GM23338 (cell line): ENCODE measurements around the gene UBAC2. TPM values are rescaled to one million over a fixed set of nuclear protein-coding genes. Genes with fewer than 3 reads are reported as not detected.
A peak's percentile ranks its signal among the peaks of the same experiment; 100 is the strongest.

Source experiments
- ATAC-seq: fragments of 200-7000 bp; cut with Tn5 transposase; 3 replicates; pipeline ENCODE4 v1.9.1; 2020
- DNase-seq: peaks from one replicate; pipeline ENCODE4 v3.0.0-alpha.2; 2015; ENCODE audit warnings: low spot score
- H2AFZ ChIP-seq: fragments of 200-600 bp; sonication (generic); 2 replicates; pipeline ENCODE4 v1.8.0; 2016; ENCODE audit warnings: antibody characterized with exemption, mild to moderate bottlenecking, moderate library complexity
- H3F3A ChIP-seq: fragments of 200-600 bp; sonication (generic); replicated peaks from 2 replicates; pipeline ENCODE4 v1.8.0; 2017; ENCODE audit warnings: antibody characterized with exemption, mixed run types, low read depth
- H3K27ac ChIP-seq: fragments of 200-600 bp; sonication (generic); 2 replicates; pipeline ENCODE4 v1.6.1; 2016; ENCODE audit warnings: low read depth
- H3K27me3 ChIP-seq: fragments of 200-600 bp; sonication (generic); 2 replicates; pipeline ENCODE4 v1.8.0; 2016; ENCODE audit warnings: mild to moderate bottlenecking, mixed run types, moderate library complexity; ENCODE audit not compliant: insufficient read depth
- H3K36me3 ChIP-seq: fragments of 200-600 bp; sonication (generic); 2 replicates; pipeline ENCODE4 v1.8.0; 2016; ENCODE audit warnings: mild to moderate bottlenecking; ENCODE audit not compliant: insufficient read depth
- H3K4me1 ChIP-seq: fragments of 200-600 bp; sonication (generic); 2 replicates; pipeline ENCODE4 v1.8.0; 2016; ENCODE audit warnings: mild to moderate bottlenecking, moderate library complexity; ENCODE audit not compliant: insufficient read depth
- H3K4me2 ChIP-seq: fragments of 200-600 bp; sonication (generic); 2 replicates; pipeline ENCODE4 v1.7.1; 2017; ENCODE audit warnings: mixed run types
- H3K4me3 ChIP-seq: fragments of 200-600 bp; sonication (generic); 2 replicates; pipeline ENCODE4 v1.6.1; 2016; ENCODE audit warnings: mixed run types
- H3K79me2 ChIP-seq: fragments of 200-600 bp; sonication (generic); replicated peaks from 2 replicates; pipeline ENCODE4 v1.8.0; 2017; ENCODE audit warnings: mild to moderate bottlenecking; ENCODE audit not compliant: insufficient read depth
- H3K9me2 ChIP-seq: fragments of 200-600 bp; sonication (generic); 2 replicates; pipeline ENCODE4 v1.8.0; 2017; ENCODE audit not compliant: insufficient read depth
- H4K20me1 ChIP-seq: fragments of 200-600 bp; sonication (generic); replicated peaks from 2 replicates; pipeline ENCODE4 v1.8.0; 2017; ENCODE audit warnings: mild to moderate bottlenecking; ENCODE audit not compliant: insufficient read depth
- H3K27ac Mint-ChIP-seq: 2 replicates; pipeline ENCODE4 v1.8.0; 2020; ENCODE audit warnings: inconsistent platforms, mild to moderate bottlenecking, moderate library complexity, mixed read lengths
- H3K27me3 Mint-ChIP-seq: 3 replicates; pipeline ENCODE4 v1.8.0; 2022; ENCODE audit warnings: low read depth, mild to moderate bottlenecking, moderate library complexity, mixed read lengths, inconsistent platforms; ENCODE audit not compliant: insufficient read depth, poor library complexity
- H3K36me3 Mint-ChIP-seq: 3 replicates; pipeline ENCODE4 v1.8.0; 2021; ENCODE audit warnings: low read depth, mild to moderate bottlenecking, inconsistent platforms, moderate library complexity, mixed read lengths
- H3K4me1 Mint-ChIP-seq: 3 replicates; pipeline ENCODE4 v1.8.0; 2020; ENCODE audit warnings: mild to moderate bottlenecking, inconsistent platforms, mixed read lengths
- H3K4me3 Mint-ChIP-seq: 3 replicates; pipeline ENCODE4 v1.8.0; 2021; ENCODE audit warnings: moderate library complexity, mild to moderate bottlenecking, inconsistent platforms, mixed read lengths
- H3K9me3 Mint-ChIP-seq: 3 replicates; pipeline ENCODE4 v1.8.0; 2020; ENCODE audit warnings: moderate library complexity, mild to moderate bottlenecking, inconsistent platforms, mixed read lengths
- CREB1 ChIP-seq: fragments of 250-450 bp; sonication (Bioruptor Pico); IDR thresholded peaks from 2 replicates; pipeline ENCODE4 v1.5.0; 2020; ENCODE audit warnings: low read depth, mild to moderate bottlenecking, moderate library complexity
- CTCF ChIP-seq, 2 experiments: fragments of 200-600 bp in 1 of 2; sonication (generic) in 1 of 2; conservative IDR thresholded peaks; 2 replicates each; pipeline versions ENCODE4 v1.5.1 to v1.6.1; 2016 to 2017; ENCODE audit warnings: antibody characterized with exemption in 2 of 2, low read depth in 2 of 2, mild to moderate bottlenecking in 2 of 2, moderate library complexity in 1 of 2
- EZH2phosphoT487 ChIP-seq: fragments of 200-600 bp; sonication (generic); IDR thresholded peaks from one replicate; pipeline ENCODE4 v1.8.1; 2018; ENCODE audit warnings: antibody characterized with exemption; ENCODE audit not compliant: unreplicated experiment
- NANOG ChIP-seq: IDR thresholded peaks from 2 replicates; pipeline ENCODE4 v1.6.1; 2016; ENCODE audit warnings: antibody characterized with exemption, borderline replicate concordance
- POLR2AphosphoS5 ChIP-seq: IDR thresholded peaks from 2 replicates; pipeline ENCODE4 v1.6.1; 2016; ENCODE audit warnings: antibody characterized with exemption, low read depth
- REST ChIP-seq: IDR thresholded peaks from one replicate; pipeline ENCODE4 v1.6.1; 2018; ENCODE audit warnings: antibody characterized with exemption; ENCODE audit not compliant: unreplicated experiment
- STAT1 ChIP-seq: IDR thresholded peaks from one replicate; pipeline ENCODE4 v1.6.1; 2016; ENCODE audit warnings: antibody characterized with exemption; ENCODE audit not compliant: unreplicated experiment
- ZNF331 ChIP-seq: fragments of 250-450 bp; sonication (Bioruptor Pico); IDR thresholded peaks from 2 replicates; pipeline ENCODE4 v1.5.0; 2020; ENCODE audit warnings: low read depth, mild to moderate bottlenecking, moderate library complexity
- polyA plus RNA-seq: library from polyadenylated mRNA; unstranded; fragments of >200 nt; fragmentation: Nextera tagmentation; extraction: Ambion mirVana; gene quantifications from 2 replicates; pipeline ENCODE4 v1.2.1, GENCODE V29; 2016
- total RNA-seq: library from RNA; depleted of rRNA; stranded (reverse); fragments of >200 nt; shearing (Covaris generic); gene quantifications from 2 replicates; pipeline ENCODE4 v1.2.3, GENCODE V29; 2014

Gene UBAC2
- total and polyA plus RNA-seq, 2 experiments from 2014 or later = 37.9 to 76.9 TPM

- no peaks in the 10 kb centered on the region for H3K36me3 ChIP-seq
- H3K36me3 Mint-ChIP-seq = peaks cover 9% of the 10 kb centered on the region
- no peak overlapping the region for H3K4me2 ChIP-seq
- H3K4me1 ChIP-seq = peaks cover 26% of the 10 kb centered on the region
- H3K27me3 Mint-ChIP-seq = peaks cover 8% of the 10 kb centered on the region
- H3K4me3 ChIP-seq = no peak overlapping the region
- no peaks in the 10 kb centered on the region for H3K9me3 Mint-ChIP-seq
- no peaks in the 10 kb centered on the region for H3K9me2 ChIP-seq
- H3K4me3 Mint-ChIP-seq = no peak overlapping the region
- H4K20me1 ChIP-seq = peaks cover 44% of the 10 kb centered on the region
- H3K27ac ChIP-seq = no peak overlapping the region
- no peak overlapping the region for H2AFZ ChIP-seq
- no peaks in the 10 kb centered on the region for H3F3A ChIP-seq
- H3K4me1 Mint-ChIP-seq = peaks cover 50% of the 10 kb centered on the region
- no peak for ATAC-seq
- no peaks in the 10 kb centered on the region for H3K27me3 ChIP-seq
- TF ChIP-seq NANOG (no peak), CREB1 (CRISPR knock-in tag) (no peak), ZNF331 (CRISPR knock-in tag) (no peak), EZH2phosphoT487 (no peak), CTCF (conservative IDR thresholded peaks at IDR 0.05; ENCODE audit: low read depth in 2 of 2) (no peak), STAT1 (no peak), POLR2AphosphoS5 (no peak)
- H3K27ac Mint-ChIP-seq = peak overlapping the region; percentile 19; the same call in 1 of the 2 replicates
- H3K79me2 ChIP-seq = peaks cover 100% of the 10 kb centered on the region
- no peak for DNase-seq
These were observed 17.9 kb downstream of the UBAC2 start for GRCh38 chr13:99218545-99218944.

GRCh38 chr13:99218969-99219368 lies 18.3 kb downstream of the UBAC2 start:
- peaks cover 41% of the 10 kb centered on the region for H4K20me1 ChIP-seq
- TF ChIP-seq EZH2phosphoT487 = no peak
- no peak for TF ChIP-seq REST
- no peak for TF ChIP-seq ZNF331 (CRISPR knock-in tag)
- H3K27ac ChIP-seq = no peak overlapping the region
- no peaks in the 10 kb centered on the region for H3K9me3 Mint-ChIP-seq
- H3K9me2 ChIP-seq = no peaks in the 10 kb centered on the region
- H3K27me3 Mint-ChIP-seq = peaks cover 8% of the 10 kb centered on the region
- H3K79me2 ChIP-seq = peaks cover 100% of the 10 kb centered on the region
- no peaks in the 10 kb centered on the region for H3F3A ChIP-seq
- H3K4me1 ChIP-seq = peaks cover 22% of the 10 kb centered on the region
- H3K4me3 ChIP-seq = no peak overlapping the region
- peaks cover 8% of the 10 kb centered on the region for H3K36me3 Mint-ChIP-seq
- no peak for ATAC-seq
- no peak for DNase-seq
- H3K4me1 Mint-ChIP-seq = peaks cover 53% of the 10 kb centered on the region
- H3K36me3 ChIP-seq = no peaks in the 10 kb centered on the region
- no peak overlapping the region for H3K4me2 ChIP-seq
- no peak overlapping the region for H3K4me3 Mint-ChIP-seq
- no peak overlapping the region for H2AFZ ChIP-seq
- H3K27me3 ChIP-seq = no peaks in the 10 kb centered on the region
- H3K27ac Mint-ChIP-seq = no peak overlapping the region
